GM23248 (cell line): ENCODE data around the gene SLC28A3. TPM values are rescaled to one million over a fixed set of nuclear protein-coding genes. Genes with fewer than 3 reads are reported as not detected.

Experiments
- DNase-seq: peaks from one replicate; pipeline ENCODE4 v3.0.0-alpha.2; 2015
- H2AFZ ChIP-seq: fragments of 200-600 bp; sonication (generic); 2 replicates; pipeline ENCODE4 v1.6.1; 2016; ENCODE audit warnings: antibody characterized with exemption
- H3F3A ChIP-seq: fragments of 200-600 bp; sonication (generic); 2 replicates; pipeline ENCODE4 v1.6.1; 2016; ENCODE audit warnings: mild to moderate bottlenecking, antibody characterized with exemption, mixed run types; ENCODE audit not compliant: insufficient read depth
- H3K27ac ChIP-seq: fragments of 200-600 bp; sonication (generic); 2 replicates; pipeline ENCODE4 v1.5.1; 2016; ENCODE audit warnings: mild to moderate bottlenecking
- H3K27me3 ChIP-seq: fragments of 200-600 bp; sonication (generic); replicated peaks from 2 replicates; pipeline ENCODE4 v1.6.1; 2016; ENCODE audit warnings: mild to moderate bottlenecking; ENCODE audit not compliant: insufficient read depth
- H3K36me3 ChIP-seq: fragments of 200-600 bp; sonication (generic); 2 replicates; pipeline ENCODE4 v1.6.1; 2016; ENCODE audit warnings: low read depth, mild to moderate bottlenecking
- H3K4me1 ChIP-seq: fragments of 200-600 bp; sonication (generic); 2 replicates; pipeline ENCODE4 v1.6.1; 2016; ENCODE audit warnings: mild to moderate bottlenecking; ENCODE audit not compliant: insufficient read depth
- H3K4me2 ChIP-seq: fragments of 200-600 bp; sonication (generic); one replicate; pipeline ENCODE4 v1.6.1; 2016; ENCODE audit warnings: mild to moderate bottlenecking; ENCODE audit not compliant: unreplicated experiment
- H3K4me3 ChIP-seq: fragments of 200-600 bp; sonication (generic); 2 replicates; pipeline ENCODE4 v1.5.1; 2016; ENCODE audit warnings: mild to moderate bottlenecking
- H3K79me2 ChIP-seq: fragments of 200-600 bp; sonication (generic); 2 replicates; pipeline ENCODE4 v1.6.1; 2016; ENCODE audit warnings: mild to moderate bottlenecking; ENCODE audit not compliant: insufficient read depth
- H3K9ac ChIP-seq: fragments of 200-600 bp; sonication (generic); 2 replicates; pipeline ENCODE4 v1.6.1; 2016; ENCODE audit warnings: mild to moderate bottlenecking
- H3K9me2 ChIP-seq: fragments of 200-600 bp; sonication (generic); 2 replicates; pipeline ENCODE4 v1.6.1; 2016; ENCODE audit warnings: mixed run types, mild to moderate bottlenecking, moderate library complexity; ENCODE audit not compliant: insufficient read depth
- H3K9me3 ChIP-seq: fragments of 200-600 bp; sonication (generic); one replicate; pipeline ENCODE4 v1.6.1; 2017; ENCODE audit warnings: low read depth
- H4K20me1 ChIP-seq: fragments of 200-600 bp; sonication (generic); 2 replicates; pipeline ENCODE4 v1.6.0; 2016; ENCODE audit not compliant: insufficient read depth
- EZH2 ChIP-seq: fragments of 200-600 bp; sonication (generic); IDR thresholded peaks from 2 replicates; pipeline ENCODE4 v1.6.1; 2018; ENCODE audit warnings: antibody characterized with exemption, mild to moderate bottlenecking; ENCODE audit not compliant: insufficient read depth, poor library complexity, severe bottlenecking
- EZH2phosphoT487 ChIP-seq: fragments of 200-600 bp; sonication (generic); IDR thresholded peaks from 2 replicates; pipeline ENCODE4 v1.6.1; 2018; ENCODE audit warnings: antibody characterized with exemption, moderate library complexity, mild to moderate bottlenecking, low read depth; ENCODE audit not compliant: insufficient read depth
- WGBS, 2 experiments: methylation state at CpG; one replicate each; pipeline ENCODE4 v1.1.6; 2015 to 2017; ENCODE audit warnings: low lambda C conversion rate in 2 of 2, low coverage in 1 of 2; ENCODE audit errors: missing lambda C conversion rate in 2 of 2; 5-methylcytosine and 5-hydroxymethylcytosine counted together
- in situ Hi-C: fragments of 300-500 bp; cut with MboI; formaldehyde crosslinking; loops from 2 replicates; pipeline ENCODE4 v1.15.0; 2020
- polyA plus RNA-seq: library from polyadenylated mRNA; unstranded; fragments of >200 nt; fragmentation: Nextera tagmentation; extraction: Ambion mirVana; gene quantifications from 2 replicates; pipeline ENCODE4 v1.2.1, GENCODE V29; 2016
- total RNA-seq: library from RNA; depleted of rRNA; stranded (reverse); fragments of >200 nt; shearing (Covaris generic); gene quantifications from 2 replicates; pipeline ENCODE4 v1.2.3, GENCODE V29; 2014

SLC28A3 gene
- total and polyA plus RNA-seq, 2 experiments from 2014 or later: 0.11 to 0.32 TPM

- no peaks in the 10 kb centered on the region for H3K36me3 ChIP-seq
- H3K4me2 ChIP-seq: no peak overlapping the region
These were observed 41.0 kb upstream of the SLC28A3 start for GRCh38 chr9:84381508-84381907.

GRCh38 chr9:84379740-84380139 is 39.2 kb upstream of the SLC28A3 start:
- no peak for TF ChIP-seq EZH2
- TF ChIP-seq EZH2phosphoT487: no peak
- H3K36me3 ChIP-seq: no peaks in the 10 kb centered on the region
- no peaks in the 10 kb centered on the region for H4K20me1 ChIP-seq
- H3K79me2 ChIP-seq: no peaks in the 10 kb centered on the region
- H3K9ac ChIP-seq: no peak overlapping the region
- no peak overlapping the region for H2AFZ ChIP-seq
- in situ Hi-C loops: loop anchor here (25.0 kb wide), 1 partner anchor 1233 kb away; no protein-coding TSS in a partner anchor
- H3K4me1 ChIP-seq: 0 out of 2 replicates have a peak, but pooled peaks cover under 1% of the 10 kb centered on the region
- DNase-seq: peak; percentile 40
- H3K9me2 ChIP-seq: no peaks in the 10 kb centered on the region
- no peaks in the 10 kb centered on the region for H3F3A ChIP-seq
- H3K27ac ChIP-seq: no peak overlapping the region
- H3K27me3 ChIP-seq: no peaks in the 10 kb centered on the region
- no peaks in the 10 kb centered on the region for H3K9me3 ChIP-seq
- H3K4me3 ChIP-seq: no peak overlapping the region
- H3K4me2 ChIP-seq: no peak overlapping the region

More at GRCh38 chr9:84381508-84381907, 41.0 kb upstream of the SLC28A3 start:
- in situ Hi-C loops: loop anchor here (25.0 kb wide), 1 partner anchor 1231 kb away; no protein-coding TSS in a partner anchor
- TF ChIP-seq EZH2phosphoT487 (no peak), EZH2 (no peak)
- Histone ChIP-seq H3K27ac (no peak overlapping the region), H3K9me3 (no peaks in the 10 kb centered on the region), H3F3A (no peaks in the 10 kb centered on the region), H3K9me2 (no peaks in the 10 kb centered on the region), H3K27me3 (no peaks in the 10 kb centered on the region), H2AFZ (no peak overlapping the region), H4K20me1 (no peaks in the 10 kb centered on the region), H3K9ac (no peak overlapping the region), H3K4me1 (no peaks in the 10 kb centered on the region), H3K79me2 (no peaks in the 10 kb centered on the region), H3K4me3 (no peak overlapping the region)
- WGBS, 2 experiments: 76 to 80% methylated on average over 3 of the region's 3 CpGs
- DNase-seq: no peak

GRCh38 chr9:84375954-84376353 is 35.4 kb upstream of the SLC28A3 start:
- Histone ChIP-seq H3K4me3 (no peak overlapping the region), H3K4me1 (peaks cover 26% of the 10 kb centered on the region), H4K20me1 (no peaks in the 10 kb centered on the region), H3K9me3 (no peaks in the 10 kb centered on the region), H3F3A (peaks cover 6% of the 10 kb centered on the region; the same call in 1 of the 2 replicates), H3K27ac (no peak overlapping the region), H2AFZ (no peak overlapping the region), H3K4me2 (no peak overlapping the region), H3K27me3 (no peaks in the 10 kb centered on the region), H3K36me3 (no peaks in the 10 kb centered on the region), H3K9ac (no peak overlapping the region), H3K79me2 (no peaks in the 10 kb centered on the region), H3K9me2 (no peaks in the 10 kb centered on the region)
- in situ Hi-C loops: loop anchor here (25.0 kb wide), 1 partner anchor 1236 kb away; no protein-coding TSS in a partner anchor
- TF ChIP-seq EZH2: no peak
- no peak for TF ChIP-seq EZH2phosphoT487
- 73 to 81% methylated on average over 3 of the region's 3 CpGs for WGBS, 2 experiments
- DNase-seq: no peak

GRCh38 chr9:84374516-84374915 is 34.0 kb upstream of the SLC28A3 start:
- no peak overlapping the region for H3K4me3 ChIP-seq
- H3K4me1 ChIP-seq: peaks cover 30% of the 10 kb centered on the region
- no peak overlapping the region for H3K4me2 ChIP-seq
- no peaks in the 10 kb centered on the region for H3K36me3 ChIP-seq
- peak overlapping the region; percentile 52 for H2AFZ ChIP-seq
- no peaks in the 10 kb centered on the region for H4K20me1 ChIP-seq
- WGBS, 2 experiments: 8 to 13% methylated on average over 2 of the region's 2 CpGs
- in situ Hi-C loops: no loop called here
- H3K9ac ChIP-seq: no peak overlapping the region
- no peaks in the 10 kb centered on the region for H3K9me3 ChIP-seq
- no peaks in the 10 kb centered on the region for H3K27me3 ChIP-seq
- peak; percentile 36 for DNase-seq
- H3K9me2 ChIP-seq: 0 out of 2 replicates have a peak, but pooled peaks cover 8% of the 10 kb centered on the region
- H3K27ac ChIP-seq: no peak overlapping the region
- H3F3A ChIP-seq: peaks cover 13% of the 10 kb centered on the region; the same call in 1 of the 2 replicates
- H3K79me2 ChIP-seq: no peaks in the 10 kb centered on the region
- TF ChIP-seq EZH2phosphoT487 (no peak), EZH2 (no peak)
